ENCODE results near the gene TTC9C.

- no peak for TF ChIP-seq CTCF (IDR thresholded peaks at IDR 0.05)
- no peak for TF ChIP-seq POLR2A (IDR thresholded peaks at IDR 0.05)
Measured at GRCh38 chr11:62713343-62713742, 14.9 kb upstream of the TTC9C start.

Data from prostate gland (tissue), 2 donors.